IPS-11a (cell line): ENCODE measurements around the gene WAPL.
"Not testable (repeated sequence)": the region's sequence is repeated elsewhere in the genome, so short reads cannot be mapped to it uniquely, and the experiment has no call there.

Source experiments
- H3K4me3 ChIP-seq: one replicate; pipeline ENCODE4 v1.5.1; 2013; ENCODE audit warnings: low read depth, low read length, control low read depth

The WAPL gene

DNA sequence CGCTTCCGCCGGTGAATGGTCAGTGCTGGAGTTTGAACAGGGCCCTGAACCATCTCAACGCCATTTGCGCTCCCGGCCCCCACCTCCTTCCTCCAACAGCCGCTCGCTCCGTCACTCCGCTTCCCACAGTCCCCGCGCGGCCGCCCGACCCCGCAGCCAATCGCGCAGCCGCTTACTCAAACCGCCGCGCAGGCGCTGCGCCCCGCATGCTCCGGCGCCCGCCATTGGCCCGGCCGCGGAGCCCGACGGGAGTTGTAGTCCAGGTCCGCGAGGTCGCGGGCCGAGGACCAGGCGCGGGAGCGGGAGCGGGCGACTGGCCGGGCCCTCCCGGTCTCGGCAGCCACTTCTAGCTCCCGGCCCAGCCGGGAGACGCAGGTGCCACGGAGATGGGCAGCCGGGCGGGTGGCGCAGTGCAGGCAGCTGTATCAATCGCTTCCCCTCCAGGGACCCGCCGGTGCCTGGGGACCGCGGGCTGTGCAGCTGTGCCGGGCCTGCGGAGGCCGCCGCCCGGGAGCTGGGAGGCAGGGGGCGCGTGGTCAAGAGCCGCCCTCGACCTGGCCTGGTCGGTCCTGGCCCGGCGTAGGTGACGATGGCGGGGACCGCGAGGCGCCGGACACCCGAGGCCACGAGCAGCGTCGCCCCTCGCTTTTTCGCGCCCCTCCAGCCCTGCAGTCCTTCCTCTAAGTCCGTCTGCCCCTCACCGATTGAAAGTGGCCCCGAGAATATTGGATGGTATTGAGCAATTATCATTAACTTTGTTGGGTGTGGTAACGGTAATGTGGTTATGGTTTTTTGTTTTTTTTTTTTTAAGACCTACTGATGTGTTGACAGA is at the start of gene WAPL:
Gene WAPL (minus strand): TSS at position 115 of the 832 bp plus-strand sequence. CDS start 3,723 bp downstream, outside the sequence.
- H3K4me3 ChIP-seq, result peak within 1 kb of the TSS; percentile 86

GRCh38 chr10:86569335-86569734 is 47.7 kb upstream of the WAPL start:
- no peak overlapping the region for H3K4me3 ChIP-seq

DNA sequence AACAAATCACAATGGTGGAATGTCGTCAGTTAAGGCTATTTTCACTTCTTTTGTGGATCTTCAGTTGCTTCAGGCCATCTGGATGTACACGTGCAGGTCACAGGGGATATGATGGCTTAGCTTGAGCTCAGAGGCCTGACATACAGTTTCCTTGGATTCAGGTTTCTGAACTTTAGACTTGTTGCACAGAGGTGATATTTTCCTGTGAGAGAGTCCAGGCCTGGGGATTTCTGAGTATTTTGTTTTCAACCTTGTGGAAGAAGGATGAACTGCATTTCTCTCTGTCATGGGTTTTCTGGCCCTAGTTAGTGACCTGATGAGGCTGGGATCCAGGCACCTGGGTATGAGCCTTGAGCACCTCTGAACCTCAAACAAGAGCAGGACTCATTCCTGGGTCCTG is 44.9 kb upstream of the WAPL start:
- not testable (repeated sequence) for H3K4me3 ChIP-seq

GRCh38 chr10:86563338-86563737 is 41.7 kb upstream of the WAPL start:
- H3K4me3 ChIP-seq, result not testable (repeated sequence)

- not testable (repeated sequence) for H3K4me3 ChIP-seq
Measured at GRCh38 chr10:86558695-86559094, 37.1 kb upstream of the WAPL start.

DNA sequence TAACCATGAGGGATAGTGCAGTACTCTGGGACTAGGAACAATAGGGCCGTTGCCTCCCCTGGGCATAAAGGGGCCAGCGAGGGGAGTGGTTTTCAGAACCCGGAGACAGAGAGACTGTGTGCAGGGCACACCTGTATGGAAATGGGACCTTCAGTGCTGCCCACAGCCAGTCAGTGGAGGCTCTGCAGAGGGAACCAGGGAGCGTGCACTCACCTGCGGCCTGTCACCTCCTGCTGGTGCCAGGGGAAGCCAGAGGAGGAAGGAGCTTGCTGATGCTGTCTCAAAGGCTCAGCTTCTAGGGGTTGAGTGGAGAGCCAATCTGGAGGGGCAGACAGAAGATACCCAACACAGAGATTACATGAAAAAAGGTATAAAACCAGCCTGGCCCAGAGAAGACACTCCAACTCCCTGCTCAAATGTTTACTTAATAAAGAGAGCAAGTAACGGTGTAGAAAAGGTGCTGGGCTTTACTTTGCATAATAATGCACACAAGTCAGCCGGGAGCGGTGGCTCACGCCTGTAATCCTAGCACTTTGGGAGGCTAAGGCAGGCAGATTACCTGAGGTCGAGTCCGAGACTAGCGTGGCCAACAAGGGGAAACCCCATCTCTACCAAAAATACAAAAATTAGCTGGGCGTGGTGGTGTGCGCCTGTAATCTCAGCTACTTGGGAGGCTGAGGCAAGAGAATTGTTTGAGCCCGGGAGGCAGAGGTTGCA is 35.5 kb upstream of the WAPL start:
- no peak overlapping the region for H3K4me3 ChIP-seq

GRCh38 chr10:86556532-86556931 is 34.9 kb upstream of the WAPL start:
- no peak overlapping the region for H3K4me3 ChIP-seq

GRCh38 chr10:86553639-86554038 is 32.0 kb upstream of the WAPL start:
- no peak overlapping the region for H3K4me3 ChIP-seq

- H3K4me3 ChIP-seq, result no peak overlapping the region
Measured at GRCh38 chr10:86553213-86553612, 31.6 kb upstream of the WAPL start.

GRCh38 chr10:86547296-86547695 is 25.7 kb upstream of the WAPL start:
- H3K4me3 ChIP-seq, result no peak overlapping the region

DNA sequence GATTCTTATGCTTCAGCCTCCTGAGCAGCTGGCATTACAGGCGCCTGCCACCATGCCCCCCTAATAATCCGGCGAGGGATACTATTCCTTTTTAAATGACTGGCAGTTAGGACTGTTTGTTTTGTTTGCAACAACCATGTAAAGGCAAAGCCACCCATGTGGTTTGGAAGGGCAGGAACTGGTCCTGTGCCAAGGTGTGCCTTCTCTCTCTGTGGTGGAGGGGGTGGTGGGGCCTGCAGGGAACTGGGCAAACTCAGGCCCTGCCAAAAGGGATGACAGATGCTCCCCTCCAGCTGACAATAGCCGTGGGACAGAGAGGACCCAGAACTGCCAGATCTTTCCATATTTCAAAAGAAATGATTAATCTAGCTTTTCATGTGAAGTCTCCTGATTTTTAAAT is 23.5 kb upstream of the WAPL start:
- no peak overlapping the region for H3K4me3 ChIP-seq

DNA sequence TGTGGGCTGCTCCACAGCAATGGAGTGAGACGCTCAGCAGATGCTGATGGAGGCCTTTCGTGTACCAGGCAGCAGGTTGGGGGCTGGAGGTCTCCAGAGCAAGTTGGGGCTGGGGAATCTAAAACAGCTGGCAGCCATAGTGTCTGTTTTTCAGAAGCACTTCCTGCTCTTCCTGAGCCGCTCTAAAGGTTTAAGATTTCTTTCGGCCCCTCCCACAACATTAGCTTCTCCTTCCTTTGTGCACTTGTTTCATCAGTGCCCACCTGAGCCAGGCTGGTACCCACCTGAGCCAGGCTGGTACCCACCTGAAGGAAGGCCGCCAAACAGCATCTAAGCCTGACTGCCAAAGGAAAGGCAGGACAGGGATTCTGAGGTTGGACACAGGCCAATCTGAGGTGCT is 18.4 kb upstream of the WAPL start:
- no peak overlapping the region for H3K4me3 ChIP-seq

GRCh38 chr10:86538547-86538946 is 17.0 kb upstream of the WAPL start:
- H3K4me3 ChIP-seq, result no peak overlapping the region

GRCh38 chr10:86538040-86538439 is 16.4 kb upstream of the WAPL start:
- not testable (repeated sequence) for H3K4me3 ChIP-seq

GRCh38 chr10:86536294-86536861 is 14.8 kb upstream of the WAPL start:
- no peak overlapping the region for H3K4me3 ChIP-seq

- H3K4me3 ChIP-seq, result peak overlapping the region; percentile 45
Measured at GRCh38 chr10:86535132-86535882, 13.7 kb upstream of the WAPL start.

GRCh38 chr10:86533328-86533727 is 11.7 kb upstream of the WAPL start:
- no peak overlapping the region for H3K4me3 ChIP-seq

DNA sequence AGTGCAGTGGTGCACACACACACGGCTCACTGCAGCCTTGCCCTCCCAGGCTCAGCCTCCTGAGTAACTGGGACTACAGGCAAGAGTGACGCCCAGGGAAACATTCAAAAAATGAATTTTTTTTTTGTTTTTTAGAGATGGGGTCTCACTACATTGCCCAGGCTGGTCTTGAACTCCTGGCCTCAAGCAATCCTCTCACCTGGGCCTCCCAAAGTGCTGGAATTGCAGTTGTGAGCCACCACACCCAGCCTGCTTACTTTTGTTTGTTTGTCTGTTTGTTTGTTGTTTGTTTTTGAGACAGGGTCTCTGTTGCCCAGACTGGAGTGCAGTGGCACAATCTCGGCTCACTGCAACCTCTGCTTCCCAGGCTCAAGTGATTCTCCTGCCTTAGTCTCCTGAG is 7.1 kb upstream of the WAPL start:
- H3K4me3 ChIP-seq, result not testable (repeated sequence)

GRCh38 chr10:86526606-86527005 is 5.0 kb upstream of the WAPL start:
- H3K4me3 ChIP-seq, result no peak overlapping the region

- H3K4me3 ChIP-seq, result not testable (repeated sequence)
Measured at GRCh38 chr10:86525713-86526112, 4.1 kb upstream of the WAPL start.
